Measurements from ENCODE around the gene MAMDC2.

MAMDC2 gene

GRCh38 chr9:70261131-70261870 lies 217.7 kb downstream of the MAMDC2 start:
- DNase-seq (ENCODE audit: low read depth): no peak

- no peak for DNase-seq (ENCODE audit: low read depth)
These were observed 218.7 kb downstream of the MAMDC2 start for GRCh38 chr9:70262366-70262765.

GRCh38 chr9:70262948-70263347 lies 219.3 kb downstream of the MAMDC2 start:
- no peak for DNase-seq (ENCODE audit: low read depth)

- no peak for DNase-seq (ENCODE audit: low read depth)
These were observed 219.8 kb downstream of the MAMDC2 start for GRCh38 chr9:70263421-70263820.
